ENCODE results near the gene USP47. TPM values are rescaled to one million over a fixed set of nuclear protein-coding genes. Genes with fewer than 3 reads are reported as not detected.

The USP47 gene, protein sequence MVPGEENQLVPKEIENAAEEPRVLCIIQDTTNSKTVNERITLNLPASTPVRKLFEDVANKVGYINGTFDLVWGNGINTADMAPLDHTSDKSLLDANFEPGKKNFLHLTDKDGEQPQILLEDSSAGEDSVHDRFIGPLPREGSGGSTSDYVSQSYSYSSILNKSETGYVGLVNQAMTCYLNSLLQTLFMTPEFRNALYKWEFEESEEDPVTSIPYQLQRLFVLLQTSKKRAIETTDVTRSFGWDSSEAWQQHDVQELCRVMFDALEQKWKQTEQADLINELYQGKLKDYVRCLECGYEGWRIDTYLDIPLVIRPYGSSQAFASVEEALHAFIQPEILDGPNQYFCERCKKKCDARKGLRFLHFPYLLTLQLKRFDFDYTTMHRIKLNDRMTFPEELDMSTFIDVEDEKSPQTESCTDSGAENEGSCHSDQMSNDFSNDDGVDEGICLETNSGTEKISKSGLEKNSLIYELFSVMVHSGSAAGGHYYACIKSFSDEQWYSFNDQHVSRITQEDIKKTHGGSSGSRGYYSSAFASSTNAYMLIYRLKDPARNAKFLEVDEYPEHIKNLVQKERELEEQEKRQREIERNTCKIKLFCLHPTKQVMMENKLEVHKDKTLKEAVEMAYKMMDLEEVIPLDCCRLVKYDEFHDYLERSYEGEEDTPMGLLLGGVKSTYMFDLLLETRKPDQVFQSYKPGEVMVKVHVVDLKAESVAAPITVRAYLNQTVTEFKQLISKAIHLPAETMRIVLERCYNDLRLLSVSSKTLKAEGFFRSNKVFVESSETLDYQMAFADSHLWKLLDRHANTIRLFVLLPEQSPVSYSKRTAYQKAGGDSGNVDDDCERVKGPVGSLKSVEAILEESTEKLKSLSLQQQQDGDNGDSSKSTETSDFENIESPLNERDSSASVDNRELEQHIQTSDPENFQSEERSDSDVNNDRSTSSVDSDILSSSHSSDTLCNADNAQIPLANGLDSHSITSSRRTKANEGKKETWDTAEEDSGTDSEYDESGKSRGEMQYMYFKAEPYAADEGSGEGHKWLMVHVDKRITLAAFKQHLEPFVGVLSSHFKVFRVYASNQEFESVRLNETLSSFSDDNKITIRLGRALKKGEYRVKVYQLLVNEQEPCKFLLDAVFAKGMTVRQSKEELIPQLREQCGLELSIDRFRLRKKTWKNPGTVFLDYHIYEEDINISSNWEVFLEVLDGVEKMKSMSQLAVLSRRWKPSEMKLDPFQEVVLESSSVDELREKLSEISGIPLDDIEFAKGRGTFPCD (N-terminal part only)
- 37.5 and 46.7 TPM in 2 replicates for total RNA-seq

DNA sequence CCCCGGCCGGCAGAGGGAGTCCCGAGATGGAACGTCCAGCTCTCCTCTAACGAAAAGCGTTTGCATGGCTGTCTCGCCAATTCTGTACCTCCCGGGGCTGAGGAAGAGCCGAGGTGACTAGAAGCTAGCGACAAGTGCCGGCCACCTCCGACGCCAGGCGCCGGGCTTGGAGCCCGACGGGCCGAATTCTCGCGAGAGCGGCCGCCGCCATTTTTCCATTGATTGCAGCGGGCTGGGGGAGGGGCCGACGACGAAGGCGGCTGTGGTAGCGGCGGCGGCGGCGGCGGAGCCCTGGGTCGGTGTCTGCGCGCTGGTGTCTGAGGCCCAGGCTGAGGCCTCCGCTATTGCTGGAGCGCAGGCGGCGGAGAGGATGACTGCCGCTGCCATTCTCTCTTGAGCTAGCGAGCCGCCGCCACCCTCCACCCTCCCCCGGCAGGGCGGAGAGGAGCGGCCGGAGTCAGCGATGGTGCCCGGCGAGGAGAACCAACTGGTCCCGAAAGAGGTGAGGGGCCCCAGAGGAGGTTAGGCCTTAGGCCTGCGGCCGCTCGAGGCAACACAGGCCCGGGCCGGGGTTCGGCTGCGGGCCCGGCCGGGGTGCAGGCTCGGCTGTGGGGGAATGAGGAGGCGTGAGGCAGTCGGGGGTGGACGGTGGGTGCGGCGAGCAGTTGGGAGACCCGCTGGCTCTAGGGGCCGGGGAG, at the start of gene USP47:
Gene USP47 (plus strand): TSS at position 250 of the 698 bp plus-strand sequence. CDS start 214 bp downstream, at position 464.

DNA sequence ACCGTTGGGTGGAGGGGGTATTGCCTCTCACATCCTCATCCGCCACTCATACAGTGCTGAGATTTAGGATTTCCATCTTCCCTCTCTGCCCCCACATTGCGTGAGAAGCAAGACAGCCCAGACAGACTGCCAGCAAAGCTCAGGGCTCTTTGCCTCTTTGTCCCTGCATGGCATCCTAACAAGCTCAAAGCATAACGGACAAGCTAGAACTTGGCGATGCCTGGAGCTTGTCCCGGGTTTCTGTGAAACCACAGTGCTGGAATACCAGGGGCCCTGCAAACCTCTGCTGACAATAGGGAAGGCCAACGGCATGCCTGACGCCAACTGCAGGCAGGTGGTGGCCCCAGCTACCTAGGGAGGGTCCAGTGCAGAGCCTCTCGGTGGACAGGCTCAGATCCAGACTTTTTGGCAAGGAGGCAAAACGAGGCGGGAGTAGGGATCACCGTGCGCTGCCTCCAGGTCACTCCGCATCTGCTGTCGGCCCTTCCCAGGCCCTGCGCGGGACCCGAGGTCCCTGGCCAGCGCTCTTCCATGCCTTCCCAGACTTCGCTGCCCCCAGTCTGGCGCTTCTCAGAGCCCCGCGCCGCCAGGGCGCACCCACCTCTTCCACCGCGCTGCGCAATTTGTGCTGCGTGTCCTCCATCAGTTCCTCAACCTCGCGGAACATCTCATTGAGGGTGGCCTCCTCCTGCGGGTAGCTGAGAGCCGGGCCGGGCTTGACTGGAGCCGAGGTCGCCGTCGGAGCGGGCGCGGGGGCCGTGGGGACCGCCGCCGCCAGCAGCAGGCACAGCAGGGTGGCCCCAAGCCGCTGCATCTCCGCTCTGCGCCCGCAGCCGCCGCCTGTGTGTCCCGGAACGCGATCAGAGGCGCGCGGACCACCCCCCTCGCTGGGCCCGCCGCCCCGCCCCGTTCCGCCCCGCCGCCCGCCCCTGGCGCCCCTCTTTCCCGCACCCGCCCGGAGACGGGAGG, 166.3 kb downstream of the USP47 start, which contains the start of gene DKK3:
Gene DKK3 (minus strand): TSS at position 858 of the 969 bp plus-strand sequence. CDS start 44 bp downstream, at position 814.

Other genes starting within 250 kb of the USP47 start
- 0.73 and 0.78 TPM in 2 replicates for gene GALNT18, start 220.0 kb upstream of the USP47 start, total RNA-seq
- gene DKK3, start 166.7 kb downstream of the USP47 start, total RNA-seq, result 11.1 and 14.7 TPM in 2 replicates

Data from subcutaneous preadipocyte (primary cell).